Astrocyte (in vitro differentiated cells and primary cell): ENCODE results near the gene HHIP.

ENCODE experiments used
- CTCF ChIP-seq: IDR thresholded peaks from 2 replicates; pipeline ENCODE4 v1.5.1; 2011; ENCODE audit warnings: low read depth, mild to moderate bottlenecking, inconsistent platforms, low read length, moderate library complexity; ENCODE audit not compliant: insufficient read depth
- EZH2 ChIP-seq: IDR thresholded peaks from 2 replicates; pipeline ENCODE4 v1.6.1; 2012; ENCODE audit warnings: mild to moderate bottlenecking, low read length, inconsistent platforms; ENCODE audit not compliant: insufficient read depth

DNA sequence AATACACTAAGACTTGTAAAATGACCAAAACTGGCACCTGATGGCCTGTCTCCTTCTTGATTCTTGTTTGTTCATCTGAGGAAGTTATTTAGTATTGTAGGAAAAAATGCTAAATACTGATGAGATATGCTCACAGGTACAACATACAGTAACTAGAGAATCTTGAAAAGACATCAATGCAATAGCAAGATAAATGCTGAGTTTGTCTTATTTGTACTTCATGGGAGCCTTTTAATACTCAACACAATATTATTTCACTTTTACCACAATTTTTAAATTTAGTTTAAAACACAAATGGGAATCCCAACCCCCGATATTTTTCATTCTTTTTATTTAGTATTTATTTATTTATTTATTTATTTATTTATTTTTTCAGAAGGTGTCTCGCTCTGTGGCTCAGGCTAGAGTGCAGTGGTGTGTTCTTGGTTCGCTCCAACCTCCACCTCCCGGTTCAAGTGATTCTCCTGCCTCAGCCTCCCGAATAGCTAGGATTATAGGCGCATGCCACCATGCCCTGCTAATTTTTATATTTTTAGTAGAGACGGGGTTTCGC, 12.1 kb downstream of the HHIP start:
- TF ChIP-seq CTCF, result no peak
- TF ChIP-seq EZH2, result no peak
